Neural progenitor cell (in vitro differentiated cells): ENCODE data around the gene WSCD2. TPM values are rescaled to one million over a fixed set of nuclear protein-coding genes. Genes with fewer than 3 reads are reported as not detected.

ENCODE experiments used
- DNase-seq: peaks from one replicate; pipeline ENCODE4 v3.0.0-alpha.2; 2016; ENCODE audit warnings: low spot score
- H2AFZ ChIP-seq: fragments of 200-600 bp; sonication (generic); replicated peaks from 2 replicates; pipeline ENCODE4 v1.6.1; 2016; ENCODE audit warnings: antibody characterized with exemption
- H3F3A ChIP-seq: fragments of 200-600 bp; sonication (generic); 2 replicates; pipeline ENCODE4 v1.6.1; 2016; ENCODE audit warnings: antibody characterized with exemption, low read depth
- H3K27ac ChIP-seq: fragments of 200-600 bp; sonication (generic); 2 replicates; pipeline ENCODE4 v1.5.1; 2016; ENCODE audit warnings: mild to moderate bottlenecking
- H3K27me3 ChIP-seq: fragments of 200-600 bp; sonication (generic); 2 replicates; pipeline ENCODE4 v1.6.1; 2016; ENCODE audit warnings: mild to moderate bottlenecking, moderate library complexity
- H3K36me3 ChIP-seq: fragments of 200-600 bp; sonication (generic); 2 replicates; pipeline ENCODE4 v1.5.1; 2016
- H3K4me1 ChIP-seq: fragments of 200-600 bp; sonication (generic); 2 replicates; pipeline ENCODE4 v1.6.1; 2016; ENCODE audit warnings: mixed run types
- H3K4me2 ChIP-seq: fragments of 200-600 bp; sonication (generic); 2 replicates; pipeline ENCODE4 v1.6.1; 2016
- H3K4me3 ChIP-seq: fragments of 200-600 bp; sonication (generic); 2 replicates; pipeline ENCODE4 v1.5.1; 2016
- H3K79me2 ChIP-seq: fragments of 200-600 bp; sonication (generic); 2 replicates; pipeline ENCODE4 v1.6.1; 2016; ENCODE audit warnings: low read depth
- H3K9ac ChIP-seq: fragments of 200-600 bp; sonication (generic); 2 replicates; pipeline ENCODE4 v1.6.1; 2016
- H3K9me3 ChIP-seq: fragments of 200-600 bp; sonication (generic); 2 replicates; pipeline ENCODE4 v1.5.1; 2016; ENCODE audit warnings: low read depth
- H4K20me1 ChIP-seq: fragments of 200-600 bp; sonication (generic); 2 replicates; pipeline ENCODE4 v1.6.1; 2016; ENCODE audit warnings: low read depth
- H3K27ac Mint-ChIP-seq: 3 replicates; pipeline ENCODE4 v1.8.0; 2021; ENCODE audit warnings: mixed read lengths
- H3K27me3 Mint-ChIP-seq: 2 replicates; pipeline ENCODE4 v1.8.0; 2022; ENCODE audit warnings: low read depth, mild to moderate bottlenecking, inconsistent platforms, moderate library complexity, mixed read lengths; ENCODE audit not compliant: insufficient read depth
- H3K36me3 Mint-ChIP-seq: 3 replicates; pipeline ENCODE4 v1.8.0; 2021; ENCODE audit warnings: mixed read lengths
- H3K4me1 Mint-ChIP-seq: 3 replicates; pipeline ENCODE4 v1.8.0; 2021; ENCODE audit warnings: mixed read lengths
- H3K4me3 Mint-ChIP-seq: 3 replicates; pipeline ENCODE4 v1.8.0; 2021; ENCODE audit warnings: mild to moderate bottlenecking, moderate library complexity, mixed read lengths
- H3K9me3 Mint-ChIP-seq: 3 replicates; pipeline ENCODE4 v1.8.0; 2020; ENCODE audit warnings: mixed read lengths
- EZH2 ChIP-seq: fragments of 200-600 bp; sonication (generic); IDR thresholded peaks from 2 replicates; pipeline ENCODE4 v1.6.1; 2017; ENCODE audit warnings: antibody characterized with exemption, mild to moderate bottlenecking, moderate library complexity
- EZH2phosphoT487 ChIP-seq: fragments of 200-600 bp; sonication (generic); IDR thresholded peaks from 2 replicates; pipeline ENCODE4 v1.6.1; 2017; ENCODE audit warnings: antibody characterized with exemption
- total RNA-seq: library from RNA; depleted of rRNA; stranded (reverse); fragments of >200 nt; gene quantifications from 2 replicates; pipeline ENCODE4 v1.2.3, GENCODE V29; 2015; ENCODE audit warnings: low replicate concordance
- TF ChIP-seq, protein P1 (sequence below): fragments of 200-600 bp; sonication (generic); IDR thresholded peaks from 2 replicates; pipeline ENCODE4 v1.5.1; 2017; ENCODE audit warnings: antibody characterized with exemption, mild to moderate bottlenecking

WSCD2 gene
- total RNA-seq, 1 donor from 2014 or later: 6.6 TPM

DNA sequence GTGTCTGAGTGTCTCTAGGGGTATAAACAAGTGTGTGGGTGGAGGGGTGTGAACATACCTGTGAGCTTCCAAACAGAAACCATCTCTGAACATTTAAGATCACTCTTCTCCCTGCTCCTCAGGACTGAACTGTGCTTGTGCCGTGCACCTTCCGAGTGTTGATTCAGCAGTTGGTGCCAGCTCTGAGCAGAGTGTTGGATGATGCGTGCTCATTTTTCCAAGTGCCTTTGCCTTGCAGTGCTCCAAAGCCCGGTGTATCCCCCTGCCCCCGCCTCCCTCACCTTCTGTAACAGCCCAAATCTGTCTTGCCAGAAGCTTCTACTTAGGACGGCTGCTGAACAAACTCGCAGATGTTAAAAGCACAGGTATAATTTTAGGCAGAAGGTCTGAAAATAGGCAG lies 4.4 kb downstream of the WSCD2 start:
- Histone ChIP-seq H4K20me1 (no peaks in the 10 kb centered on the region), H3K79me2 (no peaks in the 10 kb centered on the region), H3F3A (peaks cover 23% of the 10 kb centered on the region), H3K4me1 (peaks cover 25% of the 10 kb centered on the region), H3K27ac (no peak overlapping the region), H3K9ac (no peak overlapping the region), H3K4me2 (no peak overlapping the region), H3K9me3 (no peaks in the 10 kb centered on the region), H3K36me3 (no peaks in the 10 kb centered on the region), H3K27me3 (peaks cover 9% of the 10 kb centered on the region), H3K4me3 (no peak overlapping the region), H2AFZ (no peak overlapping the region)
- Mint-ChIP-seq H3K27ac (no peak overlapping the region), H3K9me3 (no peaks in the 10 kb centered on the region), H3K4me1 (peaks cover 31% of the 10 kb centered on the region), H3K4me3 (no peak overlapping the region), H3K27me3 (peaks cover 23% of the 10 kb centered on the region), H3K36me3 (peaks cover 1% of the 10 kb centered on the region)
- TF ChIP-seq EZH2 (no peak), EZH2phosphoT487 (no peak)
- TF ChIP-seq, protein P1, sequence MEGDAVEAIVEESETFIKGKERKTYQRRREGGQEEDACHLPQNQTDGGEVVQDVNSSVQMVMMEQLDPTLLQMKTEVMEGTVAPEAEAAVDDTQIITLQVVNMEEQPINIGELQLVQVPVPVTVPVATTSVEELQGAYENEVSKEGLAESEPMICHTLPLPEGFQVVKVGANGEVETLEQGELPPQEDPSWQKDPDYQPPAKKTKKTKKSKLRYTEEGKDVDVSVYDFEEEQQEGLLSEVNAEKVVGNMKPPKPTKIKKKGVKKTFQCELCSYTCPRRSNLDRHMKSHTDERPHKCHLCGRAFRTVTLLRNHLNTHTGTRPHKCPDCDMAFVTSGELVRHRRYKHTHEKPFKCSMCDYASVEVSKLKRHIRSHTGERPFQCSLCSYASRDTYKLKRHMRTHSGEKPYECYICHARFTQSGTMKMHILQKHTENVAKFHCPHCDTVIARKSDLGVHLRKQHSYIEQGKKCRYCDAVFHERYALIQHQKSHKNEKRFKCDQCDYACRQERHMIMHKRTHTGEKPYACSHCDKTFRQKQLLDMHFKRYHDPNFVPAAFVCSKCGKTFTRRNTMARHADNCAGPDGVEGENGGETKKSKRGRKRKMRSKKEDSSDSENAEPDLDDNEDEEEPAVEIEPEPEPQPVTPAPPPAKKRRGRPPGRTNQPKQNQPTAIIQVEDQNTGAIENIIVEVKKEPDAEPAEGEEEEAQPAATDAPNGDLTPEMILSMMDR: no peak
- no peak for DNase-seq

DNA sequence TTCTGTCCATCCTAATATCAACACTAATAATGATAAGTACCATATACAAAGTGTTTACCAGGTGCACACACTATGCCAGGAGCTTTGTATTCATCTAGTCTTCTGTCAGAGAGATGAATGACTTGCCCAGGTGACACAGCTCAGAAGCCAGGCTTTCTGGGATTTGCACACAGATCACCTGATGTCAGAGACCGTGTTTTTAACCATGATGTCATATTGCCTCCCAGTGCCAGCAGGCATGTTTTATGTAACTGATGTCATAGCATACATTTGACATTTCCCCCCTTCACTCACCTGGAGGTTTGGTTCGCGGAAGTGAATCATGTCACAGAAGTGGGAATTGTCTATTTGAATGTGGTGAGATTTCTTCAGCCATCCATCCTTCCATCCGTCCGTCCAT lies 5.7 kb downstream of the WSCD2 start:
- H2AFZ ChIP-seq: no peak overlapping the region
- H4K20me1 ChIP-seq: no peaks in the 10 kb centered on the region
- TF ChIP-seq, protein P1: no peak
- TF ChIP-seq EZH2phosphoT487: no peak
- no peak for TF ChIP-seq EZH2
- no peak overlapping the region for H3K27ac ChIP-seq
- no peak for DNase-seq
- H3K36me3 ChIP-seq: no peaks in the 10 kb centered on the region
- H3K9me3 Mint-ChIP-seq: no peaks in the 10 kb centered on the region
- no peaks in the 10 kb centered on the region for H3K79me2 ChIP-seq
- H3K4me1 Mint-ChIP-seq: peaks cover 30% of the 10 kb centered on the region
- no peaks in the 10 kb centered on the region for H3K9me3 ChIP-seq
- no peak overlapping the region for H3K4me3 Mint-ChIP-seq
- H3K4me3 ChIP-seq: no peak overlapping the region
- no peak overlapping the region for H3K27ac Mint-ChIP-seq
- H3K4me1 ChIP-seq: peaks cover 25% of the 10 kb centered on the region
- peaks cover 3% of the 10 kb centered on the region for H3K27me3 ChIP-seq
- H3K36me3 Mint-ChIP-seq: peaks cover 1% of the 10 kb centered on the region
- H3K4me2 ChIP-seq: no peak overlapping the region
- peaks cover 26% of the 10 kb centered on the region for H3K27me3 Mint-ChIP-seq
- peaks cover 12% of the 10 kb centered on the region for H3F3A ChIP-seq
- H3K9ac ChIP-seq: no peak overlapping the region

DNA sequence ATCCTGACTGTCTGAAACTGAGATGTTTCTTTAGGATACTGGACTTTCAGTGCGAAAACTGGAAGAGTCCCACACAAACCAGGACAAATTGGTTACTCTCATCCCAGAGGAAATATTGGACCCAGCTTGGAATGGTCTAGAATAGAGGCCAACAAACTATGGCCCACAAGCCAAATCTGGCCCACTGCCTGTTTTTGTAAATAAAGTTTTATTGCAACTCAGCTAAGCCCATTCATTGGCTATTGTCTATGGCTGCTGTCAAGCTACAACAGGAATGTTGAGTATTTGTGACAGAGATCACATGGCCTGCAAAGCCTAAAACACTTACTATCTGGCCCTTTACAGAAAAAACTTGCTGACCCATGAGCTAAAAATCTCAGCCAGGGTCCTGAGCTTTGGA lies 6.5 kb downstream of the WSCD2 start:
- Histone ChIP-seq H4K20me1 (no peaks in the 10 kb centered on the region), H3K4me1 (peaks cover 31% of the 10 kb centered on the region), H3K27me3 (peaks cover under 1% of the 10 kb centered on the region), H3K4me2 (no peak overlapping the region), H3F3A (peaks cover 6% of the 10 kb centered on the region), H3K36me3 (no peaks in the 10 kb centered on the region), H3K9me3 (no peaks in the 10 kb centered on the region), H3K4me3 (no peak overlapping the region), H3K79me2 (no peaks in the 10 kb centered on the region), H3K9ac (no peak overlapping the region), H3K27ac (no peak overlapping the region), H2AFZ (no peak overlapping the region)
- H3K4me3 Mint-ChIP-seq: no peak overlapping the region
- no peaks in the 10 kb centered on the region for H3K9me3 Mint-ChIP-seq
- peaks cover 23% of the 10 kb centered on the region for H3K4me1 Mint-ChIP-seq
- H3K27me3 Mint-ChIP-seq: peaks cover 19% of the 10 kb centered on the region
- TF ChIP-seq EZH2 (no peak), EZH2phosphoT487 (no peak)
- TF ChIP-seq, protein P1: no peak
- no peak for DNase-seq
- no peak overlapping the region for H3K27ac Mint-ChIP-seq
- H3K36me3 Mint-ChIP-seq: peaks cover 1% of the 10 kb centered on the region
